ENCODE results near the gene STAG3. TPM values are rescaled to one million over a fixed set of nuclear protein-coding genes. Genes with fewer than 3 reads are reported as not detected.
"Not testable (repeated sequence)": the region's sequence is repeated elsewhere in the genome, so short reads cannot be mapped to it uniquely, and the experiment has no call there.

STAG3 gene
- polyA plus RNA-seq, 4 donors, result 7.5 to 37.1 (median 22.3) TPM

- DNase-seq (ENCODE audit: low read depth in 4 of 4, low spot score in 2 of 4), result no peak
These were observed 3.8 kb upstream of the STAG3 start for GRCh38 chr7:100173806-100174495.

DNA sequence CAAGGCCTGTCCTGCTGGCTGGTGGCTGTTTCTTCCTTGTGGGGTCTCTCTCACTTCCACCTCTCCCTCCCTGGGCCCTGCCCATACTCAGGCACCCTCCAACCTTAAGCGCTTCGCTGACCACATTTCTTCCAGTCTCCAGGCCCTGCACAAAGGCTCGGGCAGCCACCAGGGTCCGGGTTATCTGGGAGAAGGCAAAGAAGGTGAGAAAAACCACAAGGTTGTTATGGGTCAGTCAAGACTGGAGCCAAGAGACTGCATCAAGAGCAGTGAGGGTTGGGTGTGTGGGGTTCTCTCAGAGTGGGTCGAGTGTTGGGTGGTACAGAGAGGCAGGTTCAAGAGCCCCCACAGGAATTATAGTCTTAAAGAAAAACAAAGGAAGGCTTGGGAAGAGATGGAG, 3.1 kb upstream of the STAG3 start:
- no peak for DNase-seq (ENCODE audit: low read depth in 4 of 4, low spot score in 2 of 4)

DNA sequence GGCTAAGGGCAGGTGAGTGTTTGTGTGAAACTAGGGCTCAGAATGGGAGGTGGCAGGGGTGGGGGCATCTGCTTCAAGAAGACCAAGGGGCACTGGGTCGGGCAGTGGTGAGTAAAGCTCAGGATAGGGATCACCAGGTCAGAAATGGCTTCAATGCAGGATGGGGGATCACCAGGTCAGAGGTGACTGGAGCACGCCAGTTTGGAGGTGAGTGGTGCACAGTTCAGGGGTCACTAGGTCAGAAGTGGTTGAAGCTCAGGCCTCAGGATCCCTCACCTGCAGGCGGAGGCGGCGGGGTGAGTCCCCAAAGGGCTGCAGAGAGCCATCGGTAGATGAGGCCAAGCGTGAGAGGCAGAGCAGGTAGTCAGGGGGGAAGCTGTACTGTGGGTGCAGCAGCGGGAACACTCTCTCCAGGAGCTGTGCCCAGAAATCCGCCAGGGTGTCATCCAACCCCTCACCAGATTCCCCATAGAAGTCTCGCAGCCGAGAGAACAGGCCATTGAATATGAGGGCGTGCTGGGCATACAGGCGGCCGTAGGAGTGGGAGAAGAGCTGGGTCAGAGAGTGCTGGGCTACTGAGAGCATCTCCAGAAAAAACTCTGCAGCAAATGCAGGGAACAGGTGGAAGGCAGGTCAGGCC, 2.3 kb upstream of the STAG3 start:
- DNase-seq (ENCODE audit: low read depth in 4 of 4, low spot score in 2 of 4), result no peak

GRCh38 chr7:100176096-100177044, 1.3 kb upstream of the STAG3 start:
- DNase-seq (ENCODE audit: low read depth in 4 of 4, low spot score in 2 of 4), result no peak

- not testable (repeated sequence) for DNase-seq (ENCODE audit: low read depth in 4 of 4, low spot score in 2 of 4)
These were observed 2.4 kb downstream of the STAG3 start for GRCh38 chr7:100180084-100180483.

DNA sequence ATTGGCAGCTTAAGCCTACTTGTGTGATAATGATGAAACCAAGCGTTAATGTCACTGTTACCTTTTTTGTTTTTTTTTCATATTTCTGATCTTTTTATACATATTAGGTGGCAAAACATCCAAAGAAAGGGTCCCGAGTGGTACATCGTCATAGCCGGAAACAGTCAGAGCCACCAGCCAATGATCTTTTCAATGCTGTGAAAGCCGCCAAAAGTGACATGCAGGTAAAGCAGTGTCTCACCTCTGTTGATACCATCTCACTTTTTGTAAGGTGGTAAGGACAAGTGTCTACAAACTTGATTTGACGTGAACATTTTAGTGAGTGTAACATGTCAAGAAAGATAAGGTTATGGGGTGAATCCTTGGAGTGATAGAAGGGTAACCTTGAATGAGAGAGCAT, 4.9 kb downstream of the STAG3 start:
- DNase-seq (ENCODE audit: low read depth in 4 of 4, low spot score in 2 of 4), result not testable (repeated sequence)

DNA sequence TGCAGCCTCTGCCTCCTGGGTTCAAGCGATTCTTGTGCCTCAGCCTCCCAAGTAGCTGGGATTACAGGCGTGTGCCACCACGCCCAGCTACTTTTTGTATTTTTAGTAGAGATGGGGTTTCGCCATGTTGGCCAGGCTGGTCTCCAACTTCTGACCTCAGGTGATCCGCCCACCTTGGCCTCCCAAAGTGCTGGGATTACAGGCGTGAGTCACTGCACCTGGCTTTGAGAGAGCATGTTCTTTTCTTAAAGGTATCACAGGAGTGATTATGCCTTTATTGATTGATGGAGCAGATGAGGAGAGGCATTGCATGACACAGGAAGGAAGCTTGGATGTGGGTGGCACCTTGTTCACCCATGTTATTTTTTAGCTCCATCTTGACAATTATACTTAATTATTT, 5.4 kb downstream of the STAG3 start:
- DNase-seq (ENCODE audit: low read depth in 4 of 4, low spot score in 2 of 4), result not testable (repeated sequence)

GRCh38 chr7:100185726-100186125, 8.0 kb downstream of the STAG3 start:
- DNase-seq (ENCODE audit: low read depth in 4 of 4, low spot score in 2 of 4), result no peak

DNA sequence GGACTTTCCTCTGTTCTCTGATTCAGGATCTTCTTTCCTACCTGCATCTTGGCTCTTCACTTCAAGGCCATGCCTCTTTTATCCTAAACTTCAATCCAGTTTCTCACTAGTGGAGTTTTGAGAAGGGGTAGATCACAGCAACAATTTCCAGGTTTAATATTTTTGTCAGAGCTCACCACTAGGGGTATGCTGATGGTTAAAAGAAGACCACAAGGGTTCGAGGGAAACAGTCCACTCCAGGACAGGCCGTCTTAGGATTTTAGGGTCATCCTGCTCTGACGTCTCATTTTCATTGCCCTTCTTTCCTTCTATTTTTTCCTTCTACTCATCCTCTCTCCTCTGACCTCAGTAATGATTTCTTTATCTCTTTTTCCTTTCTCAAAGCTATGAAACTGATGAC, 11.3 kb downstream of the STAG3 start:
- no peak for DNase-seq (ENCODE audit: low read depth in 4 of 4, low spot score in 2 of 4)

- DNase-seq (ENCODE audit: low read depth in 4 of 4, low spot score in 2 of 4), result no peak
These were observed 12.5 kb downstream of the STAG3 start for GRCh38 chr7:100190048-100190711.

GRCh38 chr7:100191775-100192174, 14.1 kb downstream of the STAG3 start:
- no peak for DNase-seq (ENCODE audit: low read depth in 4 of 4, low spot score in 2 of 4)

- DNase-seq (ENCODE audit: low read depth in 4 of 4, low spot score in 2 of 4), result not testable (repeated sequence)
These were observed 14.7 kb downstream of the STAG3 start for GRCh38 chr7:100192281-100192862.

- DNase-seq (ENCODE audit: low read depth in 4 of 4, low spot score in 2 of 4), result no peak
These were observed 15.3 kb downstream of the STAG3 start for GRCh38 chr7:100192969-100193368.

DNA sequence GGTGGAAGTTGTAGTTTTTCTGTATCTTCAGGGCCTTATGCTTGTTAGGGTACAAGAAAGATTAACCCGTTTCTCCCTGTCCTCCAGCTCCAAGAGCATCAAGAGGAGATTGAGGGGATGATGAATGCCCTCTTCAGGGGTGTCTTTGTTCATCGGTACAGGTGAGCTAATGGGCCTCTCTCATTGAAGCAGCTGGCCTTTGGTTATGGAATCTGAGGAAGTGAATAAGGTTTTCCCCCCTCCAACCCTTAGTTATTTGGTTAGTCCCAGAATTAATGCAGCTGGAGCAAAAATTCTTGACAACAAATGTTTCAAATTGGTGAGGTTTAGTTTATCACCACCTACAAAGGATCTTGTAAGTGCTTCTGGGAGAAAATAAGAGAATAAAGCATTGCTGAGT, 17.5 kb downstream of the STAG3 start:
- no peak for DNase-seq (ENCODE audit: low read depth in 4 of 4, low spot score in 2 of 4)

- not testable (repeated sequence) for DNase-seq (ENCODE audit: low read depth in 4 of 4, low spot score in 2 of 4)
These were observed 18.2 kb downstream of the STAG3 start for GRCh38 chr7:100195901-100196322.

DNA sequence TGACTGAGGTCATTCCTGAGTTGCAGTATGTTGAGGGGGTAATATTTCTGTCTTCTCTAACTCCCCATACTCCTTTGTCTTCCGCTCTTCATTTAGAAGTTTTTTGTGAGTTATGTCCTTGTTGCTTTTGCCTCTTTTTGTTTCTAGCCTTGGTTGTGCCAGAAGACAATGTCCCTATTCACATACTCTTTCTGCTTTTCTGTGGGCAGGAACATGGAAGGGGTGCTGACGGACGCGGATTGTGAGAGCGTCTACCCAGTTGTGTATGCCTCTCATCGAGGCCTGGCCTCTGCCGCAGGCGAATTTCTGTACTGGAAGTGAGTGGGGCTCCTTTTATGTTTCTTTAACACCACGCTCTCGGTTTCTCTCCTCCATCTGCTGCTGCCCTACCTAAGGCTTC, 20.5 kb downstream of the STAG3 start:
- no peak for DNase-seq (ENCODE audit: low read depth in 4 of 4, low spot score in 2 of 4)

DNA sequence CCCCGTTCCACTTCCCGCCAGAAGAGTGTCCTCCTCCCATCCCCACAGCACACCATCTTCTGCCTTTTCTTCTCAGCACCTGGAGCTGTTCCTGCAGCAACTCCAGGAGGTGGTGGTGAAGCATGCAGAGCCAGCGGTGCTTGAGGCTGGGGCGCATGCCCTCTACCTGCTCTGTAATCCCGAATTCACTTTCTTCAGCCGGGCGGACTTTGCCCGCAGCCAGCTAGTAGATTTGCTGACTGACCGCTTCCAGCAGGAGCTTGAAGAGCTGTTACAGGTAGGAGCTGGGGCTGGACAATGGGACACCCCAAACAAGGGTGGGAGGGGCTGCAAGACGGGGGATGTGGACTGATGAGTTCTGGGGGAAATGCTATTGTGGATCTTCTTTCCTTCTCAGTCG, 23.0 kb downstream of the STAG3 start:
- no peak for DNase-seq (ENCODE audit: low read depth in 4 of 4, low spot score in 2 of 4)

DNA sequence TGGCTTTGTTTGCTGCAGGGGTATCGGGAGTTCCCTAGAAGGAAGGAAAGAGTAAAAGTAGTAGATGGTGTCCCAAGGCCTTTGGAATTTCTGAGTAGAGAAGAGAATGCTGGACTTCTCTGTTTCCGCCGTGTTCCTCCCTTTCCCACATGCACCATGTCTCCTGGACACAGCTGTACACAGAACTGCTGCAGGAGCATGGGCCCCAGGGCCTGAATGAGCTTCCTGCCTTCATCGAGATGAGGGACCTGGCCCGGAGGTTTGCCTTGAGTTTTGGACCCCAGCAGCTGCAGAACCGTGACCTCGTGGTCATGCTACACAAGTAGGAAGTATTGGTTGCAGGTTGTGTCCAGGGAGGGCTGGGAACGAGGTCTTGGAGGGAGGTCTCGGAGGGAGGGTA, 26.7 kb downstream of the STAG3 start:
- DNase-seq (ENCODE audit: low read depth in 4 of 4, low spot score in 2 of 4), result no peak

- peak in 2 of 4 donors; percentile 19 to 63 for DNase-seq (ENCODE audit: low read depth in 4 of 4, low spot score in 2 of 4)
These were observed 31.2 kb downstream of the STAG3 start for GRCh38 chr7:100208911-100209408.

DNA sequence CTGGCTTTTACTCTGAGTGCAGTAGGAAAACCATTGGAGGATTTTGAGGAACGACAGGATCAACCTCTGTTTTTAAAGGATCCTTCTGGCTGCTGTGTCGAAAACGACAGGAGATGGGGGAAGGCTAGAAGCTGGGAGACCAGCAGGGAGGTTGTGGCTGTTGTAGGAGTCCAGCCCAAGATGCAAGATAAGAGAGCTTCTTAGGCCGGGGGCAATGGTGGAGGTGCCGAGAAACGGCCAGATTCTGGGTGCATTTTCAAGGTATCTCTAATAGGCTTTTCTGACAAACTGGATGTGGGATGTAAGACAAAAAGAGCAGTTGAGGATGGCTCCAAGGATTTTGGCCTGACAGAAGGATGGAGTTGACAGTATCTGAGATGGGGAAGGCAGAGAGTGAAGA, 31.8 kb downstream of the STAG3 start:
- DNase-seq (ENCODE audit: low read depth in 4 of 4, low spot score in 2 of 4), result no peak

All from left renal cortex interstitium (tissue), 4 donors.